Measurements from ENCODE around the gene ADAMTS16.

GRCh38 chr5:5359618-5360017 lies 219.5 kb downstream of the ADAMTS16 start:
- no peak for TF ChIP-seq CTCF (IDR thresholded peaks at IDR 0.05)
- no peak for TF ChIP-seq POLR2A (IDR thresholded peaks at IDR 0.05)

Measured in esophagus squamous epithelium (tissue), 4 donors.